ENCODE measurements around the gene ERBB4.

The ERBB4 gene

DNA sequence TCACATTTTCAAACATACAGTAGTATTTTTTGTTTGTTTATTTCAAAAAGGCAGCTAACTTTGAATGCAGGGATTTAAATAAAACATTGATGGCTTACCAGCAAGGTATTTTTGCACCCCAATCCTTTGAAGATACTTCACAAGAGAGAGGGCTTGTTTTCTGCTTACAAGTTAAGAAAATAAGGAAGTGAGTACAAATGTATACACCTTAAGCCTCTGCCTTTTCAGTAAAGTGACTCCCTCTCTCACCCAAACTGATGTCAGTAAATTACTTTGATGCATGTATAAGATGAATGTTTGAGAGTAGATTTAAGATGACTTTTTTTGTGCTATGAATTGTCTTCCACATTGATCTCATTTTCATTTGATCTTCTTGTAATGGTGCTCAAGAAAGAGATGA, 1162.2 kb downstream of the ERBB4 start:
- TF ChIP-seq, protein P1, sequence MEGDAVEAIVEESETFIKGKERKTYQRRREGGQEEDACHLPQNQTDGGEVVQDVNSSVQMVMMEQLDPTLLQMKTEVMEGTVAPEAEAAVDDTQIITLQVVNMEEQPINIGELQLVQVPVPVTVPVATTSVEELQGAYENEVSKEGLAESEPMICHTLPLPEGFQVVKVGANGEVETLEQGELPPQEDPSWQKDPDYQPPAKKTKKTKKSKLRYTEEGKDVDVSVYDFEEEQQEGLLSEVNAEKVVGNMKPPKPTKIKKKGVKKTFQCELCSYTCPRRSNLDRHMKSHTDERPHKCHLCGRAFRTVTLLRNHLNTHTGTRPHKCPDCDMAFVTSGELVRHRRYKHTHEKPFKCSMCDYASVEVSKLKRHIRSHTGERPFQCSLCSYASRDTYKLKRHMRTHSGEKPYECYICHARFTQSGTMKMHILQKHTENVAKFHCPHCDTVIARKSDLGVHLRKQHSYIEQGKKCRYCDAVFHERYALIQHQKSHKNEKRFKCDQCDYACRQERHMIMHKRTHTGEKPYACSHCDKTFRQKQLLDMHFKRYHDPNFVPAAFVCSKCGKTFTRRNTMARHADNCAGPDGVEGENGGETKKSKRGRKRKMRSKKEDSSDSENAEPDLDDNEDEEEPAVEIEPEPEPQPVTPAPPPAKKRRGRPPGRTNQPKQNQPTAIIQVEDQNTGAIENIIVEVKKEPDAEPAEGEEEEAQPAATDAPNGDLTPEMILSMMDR (IDR thresholded peaks at IDR 0.05) = no peak

DNA sequence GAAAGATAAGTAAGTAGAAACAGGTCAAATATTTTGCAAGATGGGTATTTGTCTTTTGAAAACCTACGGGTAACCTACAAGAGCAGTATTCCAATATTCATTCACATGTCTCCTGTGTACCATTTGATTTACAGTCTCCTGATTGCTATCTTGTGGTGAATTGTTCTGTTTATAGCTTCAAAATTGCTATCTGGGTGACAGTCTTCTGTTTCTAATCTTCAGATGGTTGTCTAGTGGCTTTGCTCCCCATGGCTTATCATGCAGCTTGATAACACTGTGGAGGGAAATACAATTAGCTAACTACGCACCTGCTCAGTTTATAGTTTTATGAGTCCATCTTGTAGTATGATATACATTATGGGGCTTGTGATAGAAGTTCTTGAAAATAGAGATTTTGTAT, 1165.4 kb downstream of the ERBB4 start:
- TF ChIP-seq, protein P1 (IDR thresholded peaks at IDR 0.05) = no peak

GRCh38 chr2:211371465-211371864, 1167.1 kb downstream of the ERBB4 start:
- TF ChIP-seq, protein P1 (IDR thresholded peaks at IDR 0.05) = no peak

DNA sequence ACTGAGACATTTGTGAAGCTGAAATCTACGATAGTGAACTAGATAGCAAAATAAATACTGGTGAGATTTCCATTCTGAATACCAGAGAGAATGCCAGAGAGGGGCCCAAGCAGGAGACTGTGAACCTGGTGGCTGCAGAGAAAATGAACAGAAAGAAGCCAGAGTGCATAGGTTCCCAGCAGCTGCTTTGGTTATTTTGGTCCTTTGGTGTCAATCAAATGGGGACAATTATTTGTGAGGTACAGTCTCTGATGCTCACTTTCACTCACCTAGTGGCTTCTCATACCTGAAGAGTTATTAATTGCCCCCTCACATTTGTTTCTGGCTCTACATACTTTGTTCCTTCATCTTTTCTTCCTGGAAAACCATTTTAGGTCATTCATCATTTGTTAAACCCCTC, 1170.1 kb downstream of the ERBB4 start:
- TF ChIP-seq, protein P1 (IDR thresholded peaks at IDR 0.05) = no peak

- TF ChIP-seq, protein P1 (IDR thresholded peaks at IDR 0.05) = no peak
Measured at GRCh38 chr2:211367711-211368110, 1170.9 kb downstream of the ERBB4 start.

DNA sequence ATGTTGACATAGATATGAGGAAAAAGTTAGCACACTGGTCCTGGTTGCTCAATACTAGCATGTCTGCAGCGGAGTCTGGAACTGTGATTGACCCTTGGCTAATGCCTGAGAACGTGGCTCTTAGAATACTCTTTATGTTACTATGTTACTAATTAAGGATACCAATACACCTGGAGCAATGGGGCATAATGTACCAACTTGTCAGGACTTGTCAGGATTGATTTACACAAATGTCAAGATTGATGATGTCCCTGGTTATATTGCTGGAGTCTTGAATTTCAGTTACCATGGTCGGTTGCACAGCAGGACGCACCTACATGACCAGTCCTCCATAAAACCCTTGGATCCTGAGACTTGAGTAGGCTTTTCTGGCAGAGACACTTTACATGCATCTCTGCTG, 1171.3 kb downstream of the ERBB4 start:
- TF ChIP-seq, protein P1 (IDR thresholded peaks at IDR 0.05) = no peak

DNA sequence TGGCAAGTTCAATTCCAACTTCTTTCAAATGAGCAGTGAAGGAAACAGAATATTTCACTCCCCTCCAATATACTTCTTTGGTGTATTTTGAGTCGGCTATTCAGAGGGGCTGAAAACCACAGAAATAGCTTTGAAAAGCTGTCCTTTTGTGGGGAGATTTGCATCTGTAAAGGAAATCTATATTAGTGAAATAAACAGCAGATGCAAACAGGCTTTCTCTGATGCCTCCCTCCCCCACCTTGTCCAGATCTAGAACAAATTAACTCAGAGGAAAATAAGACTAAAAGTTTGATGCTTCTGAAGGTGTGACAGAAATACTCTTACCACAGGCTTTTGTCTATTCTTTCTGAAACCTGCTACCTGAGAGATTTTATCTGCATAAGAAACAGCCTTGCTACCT, 1173.7 kb downstream of the ERBB4 start:
- TF ChIP-seq, protein P1 (IDR thresholded peaks at IDR 0.05) = no peak

DNA sequence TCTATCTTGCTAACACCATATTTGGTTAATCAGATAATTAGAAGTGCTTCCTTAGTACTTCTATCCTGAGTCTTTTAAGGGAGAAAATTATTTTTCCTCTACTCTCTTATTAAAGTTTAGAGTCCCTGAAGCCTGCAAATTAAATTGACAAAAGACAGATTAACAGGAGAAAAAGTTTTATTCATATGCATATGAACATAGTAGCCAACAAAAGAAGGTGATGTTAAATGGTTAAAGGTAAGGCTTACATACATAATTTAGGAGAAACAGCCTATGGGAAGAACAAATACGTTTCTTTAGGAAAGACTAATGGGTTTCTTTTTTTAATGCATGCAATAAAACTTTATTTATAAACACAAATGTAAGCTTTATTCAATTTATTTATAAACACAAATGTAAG, 1177.2 kb downstream of the ERBB4 start:
- TF ChIP-seq, protein P1 (IDR thresholded peaks at IDR 0.05) = no peak
